H1 (cell line): ENCODE measurements around the gene C5orf34. TPM values are rescaled to one million over a fixed set of nuclear protein-coding genes. Genes with fewer than 3 reads are reported as not detected.

Experiments
- CEBPB ChIP-seq: IDR thresholded peaks from 2 replicates; pipeline ENCODE4 v1.6.1; 2012; ENCODE audit warnings: low read depth, low read length
- CREB1 ChIP-seq: IDR thresholded peaks from 2 replicates; pipeline ENCODE4 v1.6.1; 2012; ENCODE audit warnings: inconsistent platforms
- EGR1 ChIP-seq: IDR thresholded peaks from 2 replicates; pipeline ENCODE4 v1.6.1; 2011; ENCODE audit warnings: low read depth, low read length, borderline replicate concordance
- PHF8 ChIP-seq: fragments of 200-600 bp; sonication (generic); conservative IDR thresholded peaks from 2 replicates; pipeline ENCODE4 v1.7.1; 2012; ENCODE audit warnings: low read depth, mild to moderate bottlenecking, inconsistent platforms, low read length, moderate library complexity
- POLR2A ChIP-seq, 2 experiments: IDR thresholded peaks; 1 replicate in 1 of 2; 2 replicates in 1 of 2; pipeline ENCODE4 v1.6.1; 2011; ENCODE audit warnings: low read depth in 2 of 2, low read length in 2 of 2, mild to moderate bottlenecking in 2 of 2; ENCODE audit errors: control extremely low read depth in 1 of 2
- POLR2AphosphoS5 ChIP-seq: IDR thresholded peaks from 2 replicates; pipeline ENCODE4 v1.6.1; 2011; ENCODE audit warnings: low read depth, low read length
- SAP30 ChIP-seq: fragments of 300-600 bp; sonication (generic); IDR thresholded peaks from 2 replicates; pipeline ENCODE4 v1.7.1; 2012; ENCODE audit warnings: low read length, moderate library complexity, mild to moderate bottlenecking, inconsistent platforms; ENCODE audit not compliant: insufficient read depth, insufficient replicate concordance
- SIN3A ChIP-seq, 2 experiments: IDR thresholded peaks in 1 of 2; conservative IDR thresholded peaks in 1 of 2; 2 replicates each; pipeline ENCODE4 v1.6.1; 2011 to 2012; ENCODE audit warnings: low read length in 2 of 2, improper control_type of control experiment in 1 of 2, low read depth in 1 of 2, mild to moderate bottlenecking in 1 of 2
- SP4 ChIP-seq: IDR thresholded peaks from 2 replicates; pipeline ENCODE4 v1.6.1; 2012; ENCODE audit warnings: low read length, inconsistent platforms
- SRF ChIP-seq: IDR thresholded peaks from 2 replicates; pipeline ENCODE4 v1.6.1; 2011; ENCODE audit warnings: mild to moderate bottlenecking, low read depth, low read length, moderate library complexity
- TAF1 ChIP-seq: IDR thresholded peaks from 2 replicates; pipeline ENCODE4 v1.6.1; 2011; ENCODE audit warnings: mild to moderate bottlenecking, low read depth, low read length
- TAF7 ChIP-seq: optimal IDR thresholded peaks from 2 replicates; pipeline ENCODE3; 2011; ENCODE audit warnings: low read depth, mild to moderate bottlenecking, inconsistent platforms, low read length, moderate library complexity, borderline replicate concordance
- TBP ChIP-seq: IDR thresholded peaks from 2 replicates; pipeline ENCODE4 v1.6.1; 2011; ENCODE audit warnings: low read depth, low read length, improper control_type of control experiment
- TCF12 ChIP-seq: IDR thresholded peaks from 2 replicates; pipeline ENCODE4 v1.6.1; 2011; ENCODE audit warnings: low read depth, mild to moderate bottlenecking, low read length
- polyA plus RNA-seq, 7 experiments: library from polyadenylated mRNA; depleted of rRNA in 3 of 7; stranded (reverse) in 5 of 7; unstranded in 2 of 7; fragments of >200 nt in 5 of 7; fragments of 200-250 nt in 2 of 7; gene quantifications; 1 replicate in 5 of 7; 2 replicates in 1 of 7; 4 replicates in 1 of 7; pipeline versions ENCODE4 v1.2.1 to v1.2.3, GENCODE V29; 2011 to 2013; ENCODE audit warnings: missing spikeins in 2 of 7, mixed read lengths in 2 of 7
- total RNA-seq: library from RNA; stranded (reverse); fragmentation: NEBNext Ultra II Directional; extraction: Animal tissue kit (Norgen Biotek cat#: 25700); gene quantifications from 2 replicates; pipeline ENCODE4 v1.2.1, GENCODE V29; 2021

C5orf34 gene
- total and polyA plus RNA-seq, 2 of the 8 experiments (the other 6 are each of a cell fraction or from before 2014, with no cell fraction given): 6.8 to 8.6 TPM

DNA sequence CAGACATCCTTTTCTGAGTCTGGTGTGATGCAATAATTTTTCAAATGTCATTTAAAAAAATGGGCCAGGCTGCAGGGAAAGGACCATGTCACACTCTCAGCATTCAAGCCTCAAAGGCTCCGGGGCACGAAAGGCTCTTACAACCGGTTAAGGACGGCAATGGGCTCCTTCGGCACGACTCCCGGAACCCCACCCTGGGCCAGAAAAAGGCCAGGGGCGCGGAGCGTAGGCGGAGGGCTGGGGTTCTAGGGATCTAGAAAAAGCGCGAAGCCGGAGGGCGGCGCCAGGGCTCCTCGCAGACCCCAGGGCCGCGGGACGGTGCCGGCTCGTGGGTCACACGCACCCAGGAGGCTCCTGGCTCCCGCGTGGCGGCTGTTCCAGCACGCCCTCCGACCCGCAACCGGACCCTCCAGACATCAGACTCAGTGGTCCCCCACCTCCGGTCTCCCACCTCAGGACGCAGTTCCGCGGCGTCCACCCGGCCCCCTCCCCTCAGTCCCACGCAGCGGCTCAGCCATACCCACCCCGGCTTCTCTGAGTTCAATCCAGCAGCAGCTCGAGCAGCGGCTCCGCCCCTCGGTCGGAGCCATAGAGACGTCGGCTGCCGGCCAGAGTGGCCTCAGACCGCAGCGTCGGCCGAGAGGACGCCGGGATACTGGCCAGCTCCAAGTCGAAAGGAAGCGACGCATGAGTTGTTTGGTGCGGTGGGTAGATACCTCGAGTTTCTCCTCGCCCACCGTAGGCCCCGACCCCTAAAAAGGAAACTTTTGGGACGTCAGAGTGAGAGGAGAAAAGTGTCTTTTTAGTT is 31.4 kb downstream of the C5orf34 start, which contains the start of gene TMEM267 (continued):
- TF ChIP-seq SIN3A (conservative IDR thresholded peaks at IDR 0.05 in 1 of 2, IDR thresholded peaks at IDR 0.05 in 1 of 2; ENCODE audit: low read depth in 1 of 2, low read length in 2 of 2) (peak; percentile 16 to 77; a peak in 1 of 4 replicates), POLR2A (IDR thresholded peaks at IDR 0.05; ENCODE audit: control extremely low read depth in 1 of 2, low read depth in 2 of 2, low read length in 2 of 2) (peak; percentile 82 to 90; a peak in 2 of 3 replicates), EGR1 (peak; percentile 90), TCF12 (no peak), TBP (peak; percentile 91), TAF1 (peak; percentile 94), SAP30 (no peak), TAF7 (peak; percentile 82), SP4 (no peak), POLR2AphosphoS5 (peak; percentile 81), CEBPB (peak; percentile 79; the same call in 1 of the 2 replicates), CREB1 (peak; percentile 75), SRF (no peak), PHF8 (peak; percentile 89)
- TF ChIP-seq, all 59 proteins: peak for 19
